Endothelial cell of umbilical vein (primary cell): Measurements from ENCODE around the gene ENPP5.

Source experiments
- EZH2 ChIP-seq: IDR thresholded peaks from 2 replicates; pipeline ENCODE4 v1.6.1; 2012; ENCODE audit warnings: borderline replicate concordance, low read depth, mild to moderate bottlenecking, moderate library complexity, low read length, inconsistent platforms; ENCODE audit not compliant: severe bottlenecking
- FOS ChIP-seq: IDR thresholded peaks from 2 replicates; pipeline ENCODE4 v1.6.1; 2011; ENCODE audit warnings: mild to moderate bottlenecking, low read length, moderate library complexity, borderline replicate concordance; ENCODE audit not compliant: insufficient read depth
- POLR2A ChIP-seq: IDR thresholded peaks from 2 replicates; pipeline ENCODE4 v1.6.1; 2012; ENCODE audit warnings: low read depth, mild to moderate bottlenecking, control low read depth, low read length
- POLR2AphosphoS5 ChIP-seq: IDR thresholded peaks from 2 replicates; pipeline ENCODE4 v1.6.1; 2012; ENCODE audit warnings: low read depth, mild to moderate bottlenecking, control low read depth, low read length, moderate library complexity; ENCODE audit not compliant: insufficient read depth
- TF ChIP-seq, protein P1 (sequence below), 2 donors: IDR thresholded peaks; 1 replicate in 1 of 2; 2 replicates in 1 of 2; pipeline ENCODE4 v1.5.1; 2011; ENCODE audit warnings: low read length in 2 of 2, mild to moderate bottlenecking in 2 of 2, moderate library complexity in 2 of 2, control low read depth in 1 of 2, inconsistent platforms in 1 of 2, low read depth in 1 of 2; ENCODE audit not compliant: insufficient read depth in 1 of 2; ENCODE audit errors: extremely low read depth in 1 of 2
- TF ChIP-seq, protein P2 (sequence below): IDR thresholded peaks from 2 replicates; pipeline ENCODE4 v1.6.1; 2011; ENCODE audit not compliant: insufficient read depth, insufficient read length

DNA sequence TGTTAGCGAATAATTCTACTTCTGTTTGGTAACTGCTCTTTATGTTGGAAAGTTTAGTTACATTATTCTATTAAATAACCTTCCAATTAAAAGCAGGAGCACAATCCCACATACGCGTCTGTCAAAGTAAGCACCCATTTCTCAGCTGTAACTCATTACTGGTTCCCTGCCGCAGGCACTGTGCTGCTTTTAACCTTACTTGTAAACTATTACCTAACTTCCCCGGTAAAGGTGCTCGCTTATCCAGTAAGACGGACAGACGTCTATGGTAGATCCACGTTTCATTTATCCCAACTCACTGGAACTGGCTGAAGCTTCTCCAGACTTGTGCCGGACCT, 41.5 kb downstream of the ENPP5 start:
- TF ChIP-seq FOS (no peak), POLR2A (no peak), POLR2AphosphoS5 (no peak), EZH2 (no peak)
- TF ChIP-seq, protein P1, sequence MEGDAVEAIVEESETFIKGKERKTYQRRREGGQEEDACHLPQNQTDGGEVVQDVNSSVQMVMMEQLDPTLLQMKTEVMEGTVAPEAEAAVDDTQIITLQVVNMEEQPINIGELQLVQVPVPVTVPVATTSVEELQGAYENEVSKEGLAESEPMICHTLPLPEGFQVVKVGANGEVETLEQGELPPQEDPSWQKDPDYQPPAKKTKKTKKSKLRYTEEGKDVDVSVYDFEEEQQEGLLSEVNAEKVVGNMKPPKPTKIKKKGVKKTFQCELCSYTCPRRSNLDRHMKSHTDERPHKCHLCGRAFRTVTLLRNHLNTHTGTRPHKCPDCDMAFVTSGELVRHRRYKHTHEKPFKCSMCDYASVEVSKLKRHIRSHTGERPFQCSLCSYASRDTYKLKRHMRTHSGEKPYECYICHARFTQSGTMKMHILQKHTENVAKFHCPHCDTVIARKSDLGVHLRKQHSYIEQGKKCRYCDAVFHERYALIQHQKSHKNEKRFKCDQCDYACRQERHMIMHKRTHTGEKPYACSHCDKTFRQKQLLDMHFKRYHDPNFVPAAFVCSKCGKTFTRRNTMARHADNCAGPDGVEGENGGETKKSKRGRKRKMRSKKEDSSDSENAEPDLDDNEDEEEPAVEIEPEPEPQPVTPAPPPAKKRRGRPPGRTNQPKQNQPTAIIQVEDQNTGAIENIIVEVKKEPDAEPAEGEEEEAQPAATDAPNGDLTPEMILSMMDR (IDR thresholded peaks at IDR 0.05; ENCODE audit: extremely low read depth in 1 of 2, insufficient read depth in 1 of 2, low read depth in 1 of 2, low read length in 2 of 2): no peak
- TF ChIP-seq, protein P2, sequence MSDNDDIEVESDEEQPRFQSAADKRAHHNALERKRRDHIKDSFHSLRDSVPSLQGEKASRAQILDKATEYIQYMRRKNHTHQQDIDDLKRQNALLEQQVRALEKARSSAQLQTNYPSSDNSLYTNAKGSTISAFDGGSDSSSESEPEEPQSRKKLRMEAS: no peak
